OCI-LY1 (cell line): ENCODE results near the gene LIME1.

Experiments used
- H2AFZ ChIP-seq: fragments of 200-600 bp; sonication (generic), shearing (Covaris generic); 2 replicates; pipeline ENCODE4 v1.6.0; 2014; ENCODE audit warnings: antibody characterized with exemption, mild to moderate bottlenecking, low read length
- H3F3A ChIP-seq: fragments of 200-600 bp; sonication (generic), shearing (Covaris generic); 2 replicates; pipeline ENCODE4 v1.6.0; 2014; ENCODE audit warnings: mild to moderate bottlenecking, antibody characterized with exemption, low read length, moderate library complexity; ENCODE audit not compliant: insufficient read depth
- H3K27ac ChIP-seq: fragments of 200-600 bp; sonication (generic); 2 replicates; pipeline ENCODE4 v1.5.1; 2014; ENCODE audit warnings: low read length, mixed run types, mild to moderate bottlenecking, low read depth; ENCODE audit not compliant: poor library complexity, severe bottlenecking
- H3K27me3 ChIP-seq: fragments of 200-600 bp; sonication (generic); 2 replicates; pipeline ENCODE4 v1.6.0; 2014; ENCODE audit warnings: antibody characterized with exemption, mild to moderate bottlenecking, low read length, moderate library complexity; ENCODE audit not compliant: insufficient read depth
- H3K36me3 ChIP-seq: fragments of 200-600 bp; sonication (generic); 2 replicates; pipeline ENCODE4 v1.6.1; 2014; ENCODE audit warnings: mild to moderate bottlenecking, antibody characterized with exemption, low read length, moderate library complexity, mixed read lengths; ENCODE audit not compliant: insufficient read depth
- H3K4me1 ChIP-seq: fragments of 200-600 bp; sonication (generic); 2 replicates; pipeline ENCODE4 v1.5.1; 2014; ENCODE audit warnings: mild to moderate bottlenecking, low read length, moderate library complexity; ENCODE audit not compliant: insufficient read depth, severe bottlenecking
- H3K4me2 ChIP-seq: fragments of 200-600 bp; sonication (generic), shearing (Covaris generic); 2 replicates; pipeline ENCODE4 v1.6.1; 2014; ENCODE audit warnings: low read length
- H3K4me3 ChIP-seq: fragments of 200-600 bp; sonication (generic); 2 replicates; pipeline ENCODE4 v1.5.1; 2014; ENCODE audit warnings: low read length, low read depth, mild to moderate bottlenecking, mixed read lengths; ENCODE audit not compliant: poor library complexity, severe bottlenecking
- H3K79me2 ChIP-seq: fragments of 200-600 bp; shearing (Covaris generic); 2 replicates; pipeline ENCODE4 v1.6.1; 2016; ENCODE audit warnings: mixed run types, low read length, mixed read lengths; ENCODE audit not compliant: insufficient read depth
- H3K9ac ChIP-seq: fragments of 200-600 bp; sonication (generic), shearing (Covaris generic); 2 replicates; pipeline ENCODE4 v1.6.1; 2014; ENCODE audit warnings: mild to moderate bottlenecking, low read length, mixed read lengths
- H3K9me2 ChIP-seq: fragments of 200-600 bp; sonication (generic), shearing (Covaris generic); 2 replicates; pipeline ENCODE4 v1.6.1; 2014; ENCODE audit warnings: low read depth, mild to moderate bottlenecking, low read length, mixed read lengths
- H3K9me3 ChIP-seq: fragments of 200-600 bp; shearing (Covaris generic); 2 replicates; pipeline ENCODE4 v1.6.1; 2014; ENCODE audit warnings: low read length, mixed read lengths
- H4K20me1 ChIP-seq: fragments of 200-600 bp; sonication (generic), shearing (Covaris generic); 2 replicates; pipeline ENCODE4 v1.6.0; 2016; ENCODE audit warnings: mild to moderate bottlenecking, low read length; ENCODE audit not compliant: insufficient read depth
- EZH2 ChIP-seq: fragments of 200-600 bp; sonication (generic), shearing (Covaris generic); IDR thresholded peaks from 2 replicates; pipeline ENCODE4 v1.8.0; 2017; ENCODE audit warnings: borderline replicate concordance, mixed run types, mild to moderate bottlenecking, antibody characterized with exemption, low read length, moderate library complexity, mixed read lengths
- TF ChIP-seq, protein P1 (sequence below): fragments of 200-600 bp; sonication (generic), shearing (Covaris generic); IDR thresholded peaks from 2 replicates; pipeline ENCODE4 v1.5.1; 2017; ENCODE audit warnings: mild to moderate bottlenecking, antibody characterized with exemption, low read length, moderate library complexity, mixed read lengths

LIME1 gene

DNA sequence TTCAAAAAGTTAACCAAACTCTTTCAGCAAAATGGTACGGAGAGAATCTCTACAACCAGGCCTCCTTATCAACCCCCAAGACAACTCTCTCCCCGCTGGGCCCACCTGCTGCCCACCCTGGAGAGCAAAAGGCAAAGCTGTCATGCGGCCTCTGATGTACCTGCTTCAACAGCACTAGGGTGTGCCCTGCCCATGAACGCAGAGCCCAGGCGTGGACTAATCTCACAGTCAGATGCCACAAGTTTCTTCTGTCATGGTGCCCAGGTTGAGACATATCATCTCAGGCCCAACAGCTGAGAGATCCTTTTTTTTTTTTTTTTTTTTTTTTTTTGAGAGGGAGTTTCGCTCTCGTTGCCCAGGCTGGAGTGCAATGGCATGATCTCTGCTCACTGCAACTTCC is 29.4 kb downstream of the LIME1 start:
- Histone ChIP-seq H3K4me3 (no peak overlapping the region), H3K79me2 (no peaks in the 10 kb centered on the region), H3K9me3 (no peaks in the 10 kb centered on the region), H4K20me1 (no peaks in the 10 kb centered on the region), H3K4me1 (no peaks in the 10 kb centered on the region), H3K4me2 (no peak overlapping the region), H3K27ac (no peak overlapping the region), H3K9ac (no peak overlapping the region), H2AFZ (no peak overlapping the region), H3K9me2 (no peaks in the 10 kb centered on the region), H3K36me3 (no peaks in the 10 kb centered on the region), H3K27me3 (0 out of 2 replicates have a peak, but pooled peaks cover 4% of the 10 kb centered on the region), H3F3A (no peaks in the 10 kb centered on the region)
- no peak for TF ChIP-seq EZH2
- TF ChIP-seq, protein P1, sequence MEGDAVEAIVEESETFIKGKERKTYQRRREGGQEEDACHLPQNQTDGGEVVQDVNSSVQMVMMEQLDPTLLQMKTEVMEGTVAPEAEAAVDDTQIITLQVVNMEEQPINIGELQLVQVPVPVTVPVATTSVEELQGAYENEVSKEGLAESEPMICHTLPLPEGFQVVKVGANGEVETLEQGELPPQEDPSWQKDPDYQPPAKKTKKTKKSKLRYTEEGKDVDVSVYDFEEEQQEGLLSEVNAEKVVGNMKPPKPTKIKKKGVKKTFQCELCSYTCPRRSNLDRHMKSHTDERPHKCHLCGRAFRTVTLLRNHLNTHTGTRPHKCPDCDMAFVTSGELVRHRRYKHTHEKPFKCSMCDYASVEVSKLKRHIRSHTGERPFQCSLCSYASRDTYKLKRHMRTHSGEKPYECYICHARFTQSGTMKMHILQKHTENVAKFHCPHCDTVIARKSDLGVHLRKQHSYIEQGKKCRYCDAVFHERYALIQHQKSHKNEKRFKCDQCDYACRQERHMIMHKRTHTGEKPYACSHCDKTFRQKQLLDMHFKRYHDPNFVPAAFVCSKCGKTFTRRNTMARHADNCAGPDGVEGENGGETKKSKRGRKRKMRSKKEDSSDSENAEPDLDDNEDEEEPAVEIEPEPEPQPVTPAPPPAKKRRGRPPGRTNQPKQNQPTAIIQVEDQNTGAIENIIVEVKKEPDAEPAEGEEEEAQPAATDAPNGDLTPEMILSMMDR = no peak

DNA sequence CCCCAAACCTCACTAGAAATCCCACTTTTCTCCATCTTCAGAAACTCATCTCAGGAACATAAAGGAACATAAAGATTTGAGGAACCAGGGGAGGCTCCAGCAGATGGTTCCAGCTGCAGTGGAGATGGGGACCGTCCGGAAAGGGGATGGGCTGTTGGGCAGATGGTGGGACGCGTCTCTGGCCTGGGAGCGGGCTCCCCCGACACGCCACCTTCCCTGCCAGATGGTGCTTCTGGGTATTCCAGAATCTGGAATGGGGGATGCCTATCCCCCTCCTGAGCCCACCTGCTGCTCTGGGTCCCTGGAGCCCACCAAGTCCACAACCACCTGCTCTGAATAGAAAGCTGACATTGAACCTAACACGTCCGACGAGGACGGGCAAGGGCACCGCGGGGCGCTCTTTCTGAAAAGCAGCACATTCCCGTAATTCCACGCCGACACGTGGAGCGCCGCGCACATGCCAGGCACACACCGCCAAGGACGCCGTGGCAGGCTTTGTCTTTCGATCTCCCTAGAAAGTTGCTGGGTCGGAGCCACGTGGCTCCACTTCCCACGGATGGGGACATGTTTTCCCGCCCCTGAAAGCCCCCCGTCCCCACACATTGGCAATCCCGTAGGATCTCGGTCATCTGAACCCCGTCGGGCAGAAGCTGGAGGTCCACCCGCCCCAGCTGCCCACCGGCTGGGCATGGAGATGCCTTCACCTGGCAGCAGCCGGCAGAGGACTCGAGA is 30.4 kb downstream of the LIME1 start:
- TF ChIP-seq EZH2 = no peak
- Histone ChIP-seq H3K27ac (no peak overlapping the region), H3K4me3 (no peak overlapping the region), H3K4me2 (no peak overlapping the region), H3K36me3 (no peaks in the 10 kb centered on the region), H4K20me1 (no peaks in the 10 kb centered on the region), H2AFZ (no peak overlapping the region), H3F3A (no peaks in the 10 kb centered on the region), H3K9me2 (no peaks in the 10 kb centered on the region), H3K9ac (no peak overlapping the region), H3K4me1 (no peaks in the 10 kb centered on the region), H3K79me2 (no peaks in the 10 kb centered on the region), H3K27me3 (peaks cover 4% of the 10 kb centered on the region; the same call in 1 of the 2 replicates), H3K9me3 (no peaks in the 10 kb centered on the region)

DNA sequence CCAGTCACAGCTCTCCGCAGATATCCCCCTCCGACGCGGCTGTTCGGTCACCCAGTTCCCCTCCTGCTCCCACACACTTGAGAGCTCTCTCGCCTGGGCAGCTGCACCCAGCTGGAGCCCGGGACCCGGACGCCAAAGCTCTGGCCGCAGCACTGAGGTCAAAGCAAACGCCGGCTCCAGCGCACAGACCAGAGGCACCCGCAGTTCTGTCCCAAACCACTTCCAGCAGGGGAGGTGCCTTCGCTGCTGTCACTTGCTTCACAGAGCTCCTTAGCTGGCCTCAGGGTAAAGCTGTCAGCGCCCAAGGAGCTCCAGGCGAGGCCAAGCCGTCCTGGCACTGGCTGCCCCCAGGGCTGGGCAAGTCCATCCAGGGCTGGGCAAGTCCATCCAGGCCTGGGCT is 31.0 kb downstream of the LIME1 start:
- no peaks in the 10 kb centered on the region for H3K79me2 ChIP-seq
- peaks cover 4% of the 10 kb centered on the region; the same call in 1 of the 2 replicates for H3K27me3 ChIP-seq
- H3K9me3 ChIP-seq = no peaks in the 10 kb centered on the region
- H3K4me1 ChIP-seq = no peaks in the 10 kb centered on the region
- no peak overlapping the region for H3K4me2 ChIP-seq
- no peaks in the 10 kb centered on the region for H4K20me1 ChIP-seq
- TF ChIP-seq EZH2 = no peak
- TF ChIP-seq, protein P1 = no peak
- no peaks in the 10 kb centered on the region for H3F3A ChIP-seq
- no peak overlapping the region for H3K27ac ChIP-seq
- no peaks in the 10 kb centered on the region for H3K9me2 ChIP-seq
- H3K36me3 ChIP-seq = no peaks in the 10 kb centered on the region
- H2AFZ ChIP-seq = no peak overlapping the region
- H3K4me3 ChIP-seq = no peak overlapping the region
- no peak overlapping the region for H3K9ac ChIP-seq

DNA sequence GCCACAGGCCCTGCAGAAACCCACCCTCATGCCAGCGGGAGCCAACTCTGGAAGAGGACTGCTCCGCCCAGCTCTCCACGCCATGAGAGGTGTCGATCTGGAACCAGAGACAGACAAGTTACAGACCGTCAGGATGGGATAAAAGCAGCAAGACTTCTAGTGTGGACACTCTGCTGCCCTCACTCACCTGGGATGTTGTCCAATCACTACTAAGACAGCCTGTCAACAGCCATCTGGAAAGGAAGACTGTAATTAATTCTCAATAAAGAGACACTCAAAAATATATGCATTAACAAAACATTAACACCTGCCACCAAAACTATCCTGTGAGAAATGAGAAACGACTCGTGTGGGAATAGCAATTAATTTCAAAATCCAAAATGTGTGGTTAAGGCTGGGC is 31.4 kb downstream of the LIME1 start:
- Histone ChIP-seq H3K4me3 (no peak overlapping the region), H2AFZ (no peak overlapping the region), H3K36me3 (no peaks in the 10 kb centered on the region), H4K20me1 (no peaks in the 10 kb centered on the region), H3K4me2 (no peak overlapping the region), H3K27me3 (peaks cover 4% of the 10 kb centered on the region; the same call in 1 of the 2 replicates), H3K9me2 (no peaks in the 10 kb centered on the region), H3K9me3 (no peaks in the 10 kb centered on the region), H3K27ac (no peak overlapping the region), H3F3A (no peaks in the 10 kb centered on the region), H3K4me1 (peaks cover 4% of the 10 kb centered on the region), H3K79me2 (no peaks in the 10 kb centered on the region), H3K9ac (no peak overlapping the region)
- TF ChIP-seq EZH2 = no peak
- TF ChIP-seq, protein P1 = no peak
